Peyer's patch (tissue), 4 donors: ENCODE measurements around the gene ENO1.

Experiments used
- POLR2A ChIP-seq, 2 donors: fragments of 450-650 bp; IDR thresholded peaks; one replicate each; pipeline ENCODE4 v1.5.1; 2017; ENCODE audit warnings: antibody characterized with exemption in 2 of 2, mild to moderate bottlenecking in 2 of 2, moderate library complexity in 2 of 2
- TF ChIP-seq, protein P1 (sequence below), 6 experiments: fragments of 450-650 bp in 4 of 6; fragments of 200-600 bp in 2 of 6; sonication (generic) in 1 of 6; IDR thresholded peaks; one replicate each; pipeline ENCODE4 v1.5.1; 2017 to 2019; ENCODE audit warnings: antibody characterized with exemption in 6 of 6, mild to moderate bottlenecking in 3 of 6, moderate library complexity in 1 of 6

DNA sequence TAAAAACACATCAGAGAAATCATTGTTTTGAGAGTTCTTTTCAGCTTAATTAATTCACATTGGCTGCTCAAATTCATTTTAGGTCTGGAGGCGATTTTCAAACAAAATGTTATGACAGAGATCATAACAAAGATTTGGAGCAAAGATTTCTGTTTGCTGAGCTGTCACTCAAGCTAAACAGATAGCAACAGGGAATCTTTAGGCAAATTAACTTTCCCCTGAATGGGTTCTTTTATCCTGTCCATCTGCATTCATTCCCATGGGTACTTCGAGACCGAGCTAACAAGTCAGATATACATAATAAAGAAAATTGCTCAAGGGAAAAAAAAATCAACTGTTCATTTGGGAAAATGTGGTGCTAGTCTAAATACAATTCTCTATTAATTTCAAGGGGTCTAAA, 37.0 kb upstream of the ENO1 start:
- TF ChIP-seq, protein P1, sequence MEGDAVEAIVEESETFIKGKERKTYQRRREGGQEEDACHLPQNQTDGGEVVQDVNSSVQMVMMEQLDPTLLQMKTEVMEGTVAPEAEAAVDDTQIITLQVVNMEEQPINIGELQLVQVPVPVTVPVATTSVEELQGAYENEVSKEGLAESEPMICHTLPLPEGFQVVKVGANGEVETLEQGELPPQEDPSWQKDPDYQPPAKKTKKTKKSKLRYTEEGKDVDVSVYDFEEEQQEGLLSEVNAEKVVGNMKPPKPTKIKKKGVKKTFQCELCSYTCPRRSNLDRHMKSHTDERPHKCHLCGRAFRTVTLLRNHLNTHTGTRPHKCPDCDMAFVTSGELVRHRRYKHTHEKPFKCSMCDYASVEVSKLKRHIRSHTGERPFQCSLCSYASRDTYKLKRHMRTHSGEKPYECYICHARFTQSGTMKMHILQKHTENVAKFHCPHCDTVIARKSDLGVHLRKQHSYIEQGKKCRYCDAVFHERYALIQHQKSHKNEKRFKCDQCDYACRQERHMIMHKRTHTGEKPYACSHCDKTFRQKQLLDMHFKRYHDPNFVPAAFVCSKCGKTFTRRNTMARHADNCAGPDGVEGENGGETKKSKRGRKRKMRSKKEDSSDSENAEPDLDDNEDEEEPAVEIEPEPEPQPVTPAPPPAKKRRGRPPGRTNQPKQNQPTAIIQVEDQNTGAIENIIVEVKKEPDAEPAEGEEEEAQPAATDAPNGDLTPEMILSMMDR (IDR thresholded peaks at IDR 0.05), result no peak
- no peak for TF ChIP-seq POLR2A (IDR thresholded peaks at IDR 0.05)
